Activated naive CD4-positive, alpha-beta T cell treated with Interleukin-2 at 50 U/mL for 16 hours (primary cell): ENCODE measurements around the gene FBXO46.

Experiments used
- DNase-seq: peaks from one replicate; pipeline ENCODE4 v3.0.0-alpha.2; 2020

The FBXO46 gene

GRCh38 chr19:45681391-45682015, 49.2 kb downstream of the FBXO46 start:
- peak; percentile 87 for DNase-seq

GRCh38 chr19:45677351-45678230, 53.1 kb downstream of the FBXO46 start:
- DNase-seq, result peak; percentile 83

- DNase-seq, result peak; percentile 58
These were observed 53.8 kb downstream of the FBXO46 start for GRCh38 chr19:45676851-45677263.

GRCh38 chr19:45674946-45675345, 55.8 kb downstream of the FBXO46 start:
- no peak for DNase-seq

- DNase-seq, result peak; percentile 46
These were observed 59.8 kb downstream of the FBXO46 start for GRCh38 chr19:45670670-45671453.

- DNase-seq, result peak; percentile 51
These were observed 62.3 kb downstream of the FBXO46 start for GRCh38 chr19:45668342-45668871.

GRCh38 chr19:45667620-45668341, 62.9 kb downstream of the FBXO46 start, which contains the start of gene GIPR:
TSS of gene GIPR (plus strand) at chr19:45668221. CDS start at chr19:45669521, 1,300 bp downstream.
- peak; percentile 71 for DNase-seq

- no peak for DNase-seq
These were observed 66.1 kb downstream of the FBXO46 start for GRCh38 chr19:45664575-45664974.

GRCh38 chr19:45663800-45664199, 66.9 kb downstream of the FBXO46 start:
- DNase-seq, result no peak

- DNase-seq, result no peak
These were observed 70.1 kb downstream of the FBXO46 start for GRCh38 chr19:45660636-45661035.
